Stomach (tissue), 9 donors: Measurements from ENCODE around the gene SPO11. TPM values are rescaled to one million over a fixed set of nuclear protein-coding genes. Genes with fewer than 3 reads are reported as not detected.

Source experiments
- DNase-seq, 2 donors: peaks; one replicate each; pipeline versions ENCODE4 v3.0.0 to v3.0.0-alpha.2; 2013 to 2019
- H3K27ac ChIP-seq, 5 donors: fragments of 200-600 bp in 4 of 5; sonication (generic) in 4 of 5; one replicate each; pipeline ENCODE4 v1.5.1; 2013 to 2019; ENCODE audit warnings: mild to moderate bottlenecking in 1 of 5, moderate library complexity in 1 of 5
- H3K27me3 ChIP-seq, 3 donors: fragments of 200-600 bp; sonication (generic); one replicate each; pipeline ENCODE4 v1.5.1; 2017 to 2019; ENCODE audit warnings: mixed run types in 1 of 3
- H3K36me3 ChIP-seq, 4 donors: fragments of 200-600 bp; sonication (generic); 1 replicate in 3 of 4; 2 replicates in 1 of 4; pipeline ENCODE4 v1.5.1; 2016 to 2019
- H3K4me1 ChIP-seq, 4 donors: fragments of 200-600 bp; sonication (generic); one replicate each; pipeline ENCODE4 v1.5.1; 2016 to 2019
- H3K4me3 ChIP-seq, 4 donors: fragments of 200-600 bp; sonication (generic) in 3 of 4; one replicate each; pipeline ENCODE4 v1.5.1; 2016 to 2019; ENCODE audit warnings: mild to moderate bottlenecking in 1 of 4
- H3K9me3 ChIP-seq, 4 donors: fragments of 200-600 bp; sonication (generic); one replicate each; pipeline ENCODE4 v1.5.1; 2016 to 2019
- EP300 ChIP-seq: sonication (generic); formaldehyde crosslinking; IDR thresholded peaks from one replicate; pipeline ENCODE4 v1.6.1; 2017; ENCODE audit warnings: antibody characterized with exemption
- POLR2A ChIP-seq, 4 donors: fragments of 450-650 bp; IDR thresholded peaks; one replicate each; pipeline ENCODE4 v1.6.1; 2016; ENCODE audit warnings: antibody characterized with exemption in 4 of 4, control low read depth in 2 of 4, mild to moderate bottlenecking in 1 of 4, moderate library complexity in 1 of 4
- POLR2AphosphoS5 ChIP-seq, 3 donors: sonication (generic); formaldehyde crosslinking; IDR thresholded peaks; one replicate each; pipeline ENCODE4 v1.6.1; 2016; ENCODE audit warnings: antibody characterized with exemption in 3 of 3
- WGBS, 5 donors: extraction: QIAGEN DNeasy Blood & Tissue Kit in 3 of 5; methylation state at CpG; one replicate each; pipeline versions ENCODE4 v1.1.5 to v1.1.7; 2013 to 2018; 5-methylcytosine and 5-hydroxymethylcytosine counted together
- intact Hi-C: fragments of 100-400 bp; cut with DNase I; formaldehyde crosslinking; loops from one replicate; pipeline ENCODE4 v1.15.1; 2023; ENCODE audit warnings: low total_unique reads
- polyA plus RNA-seq, 3 donors: library from polyadenylated mRNA; stranded (reverse); fragments of 200-250 nt; gene quantifications; one replicate each; pipeline ENCODE4 v1.2.3, GENCODE V29; 2013
- total RNA-seq, 5 donors: library from RNA; depleted of rRNA; stranded (reverse); fragments of >200 nt; gene quantifications; one replicate each; pipeline versions ENCODE4 v1.1.0 to v1.2.3, GENCODE V29; 2014 to 2016
- TF ChIP-seq, protein P1 (sequence below), 7 experiments: fragments of 450-650 bp in 4 of 7; fragments of 200-600 bp in 3 of 7; sonication (generic) in 3 of 7; IDR thresholded peaks; one replicate each; pipeline ENCODE4 v1.5.1; 2016 to 2019; ENCODE audit warnings: antibody characterized with exemption in 7 of 7, control low read depth in 2 of 7, mild to moderate bottlenecking in 1 of 7
- donor health status: healthy with polysubstance abuse.
- donor health status: Bipolar disorder and iron deficiency.
- donor health status: healthy.

SPO11 gene
- total and polyA plus RNA-seq, 8 donors, result not detected

DNA sequence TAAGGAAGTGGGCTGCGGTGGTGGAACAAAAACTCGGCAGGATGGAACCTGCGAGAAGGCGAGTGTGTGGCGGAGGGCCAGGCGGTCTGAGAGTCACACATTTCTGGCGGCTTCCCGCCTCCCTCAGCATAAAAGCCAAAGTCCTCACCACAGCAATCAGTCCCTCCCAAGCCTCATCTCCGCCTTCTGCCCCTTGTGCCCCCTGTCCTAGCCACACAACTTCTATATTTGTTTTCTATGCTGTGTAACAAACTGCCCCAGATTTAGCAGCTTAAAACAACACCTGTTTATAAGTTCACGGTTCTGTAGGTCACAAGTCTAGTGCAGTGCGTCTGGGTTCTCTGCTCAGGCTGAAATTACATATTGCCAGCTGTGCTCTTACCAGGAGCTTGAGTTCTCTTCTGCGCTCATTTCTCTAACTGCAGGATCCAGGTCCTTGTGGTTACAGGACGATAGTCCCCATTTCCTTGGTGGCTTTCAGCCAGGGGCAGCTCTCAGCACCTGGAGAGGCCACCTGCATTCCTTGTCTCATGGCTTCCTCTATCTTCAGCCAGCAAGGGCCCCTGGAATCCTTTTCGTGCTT lies 11.7 kb upstream of the SPO11 start:
- Histone ChIP-seq H3K4me1 (no peaks in the 10 kb centered on the region), H3K4me3 (no peak overlapping the region), H3K36me3 (no peaks in the 10 kb centered on the region), H3K9me3 (no peaks in the 10 kb centered on the region), H3K27ac (no peak overlapping the region), H3K27me3 (peaks cover 0 to 58% (median 13%) of the 10 kb centered on the region in 3 donors)
- WGBS, 5 donors, result 68 to 75% (median 71%) methylated on average over 14 of the region's 14 CpGs
- no peak for DNase-seq
- no peak for TF ChIP-seq EP300
- TF ChIP-seq, protein P1, sequence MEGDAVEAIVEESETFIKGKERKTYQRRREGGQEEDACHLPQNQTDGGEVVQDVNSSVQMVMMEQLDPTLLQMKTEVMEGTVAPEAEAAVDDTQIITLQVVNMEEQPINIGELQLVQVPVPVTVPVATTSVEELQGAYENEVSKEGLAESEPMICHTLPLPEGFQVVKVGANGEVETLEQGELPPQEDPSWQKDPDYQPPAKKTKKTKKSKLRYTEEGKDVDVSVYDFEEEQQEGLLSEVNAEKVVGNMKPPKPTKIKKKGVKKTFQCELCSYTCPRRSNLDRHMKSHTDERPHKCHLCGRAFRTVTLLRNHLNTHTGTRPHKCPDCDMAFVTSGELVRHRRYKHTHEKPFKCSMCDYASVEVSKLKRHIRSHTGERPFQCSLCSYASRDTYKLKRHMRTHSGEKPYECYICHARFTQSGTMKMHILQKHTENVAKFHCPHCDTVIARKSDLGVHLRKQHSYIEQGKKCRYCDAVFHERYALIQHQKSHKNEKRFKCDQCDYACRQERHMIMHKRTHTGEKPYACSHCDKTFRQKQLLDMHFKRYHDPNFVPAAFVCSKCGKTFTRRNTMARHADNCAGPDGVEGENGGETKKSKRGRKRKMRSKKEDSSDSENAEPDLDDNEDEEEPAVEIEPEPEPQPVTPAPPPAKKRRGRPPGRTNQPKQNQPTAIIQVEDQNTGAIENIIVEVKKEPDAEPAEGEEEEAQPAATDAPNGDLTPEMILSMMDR (IDR thresholded peaks at IDR 0.05), result no peak
- intact Hi-C loops, result no loop called here

DNA sequence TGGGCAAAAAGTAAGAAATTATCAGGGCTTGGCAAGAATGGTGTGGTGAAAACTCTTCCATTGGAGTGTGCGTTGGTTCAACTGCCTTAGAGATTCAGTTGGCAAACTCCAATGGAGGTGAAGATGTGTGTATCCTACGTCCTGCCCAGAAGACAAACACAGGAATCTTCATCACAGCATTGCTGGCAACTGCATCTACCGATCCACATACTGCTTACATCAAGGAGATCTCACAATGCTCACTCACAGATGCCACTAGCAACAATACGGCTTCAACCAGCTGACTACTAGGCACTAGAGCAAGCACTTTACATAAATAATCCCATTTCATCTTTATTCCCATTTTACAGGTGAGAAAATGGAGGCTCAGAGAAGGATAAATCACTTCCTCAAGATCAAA lies 10.0 kb upstream of the SPO11 start:
- no peak for TF ChIP-seq POLR2AphosphoS5 (IDR thresholded peaks at IDR 0.05)
- TF ChIP-seq, protein P1 (IDR thresholded peaks at IDR 0.05), result no peak
- TF ChIP-seq EP300, result no peak
- no peak for TF ChIP-seq POLR2A (IDR thresholded peaks at IDR 0.05)
- Histone ChIP-seq H3K4me3 (no peak overlapping the region), H3K27ac (no peak overlapping the region), H3K9me3 (no peaks in the 10 kb centered on the region), H3K36me3 (no peaks in the 10 kb centered on the region), H3K4me1 (no peaks in the 10 kb centered on the region), H3K27me3 (peaks cover 0 to 61% (median 14%) of the 10 kb centered on the region in 3 donors)
- intact Hi-C loops, result no loop called here
- 70 to 80% (median 76%) methylated on average over 4 of the region's 4 CpGs for WGBS, 5 donors
- no peak for DNase-seq

DNA sequence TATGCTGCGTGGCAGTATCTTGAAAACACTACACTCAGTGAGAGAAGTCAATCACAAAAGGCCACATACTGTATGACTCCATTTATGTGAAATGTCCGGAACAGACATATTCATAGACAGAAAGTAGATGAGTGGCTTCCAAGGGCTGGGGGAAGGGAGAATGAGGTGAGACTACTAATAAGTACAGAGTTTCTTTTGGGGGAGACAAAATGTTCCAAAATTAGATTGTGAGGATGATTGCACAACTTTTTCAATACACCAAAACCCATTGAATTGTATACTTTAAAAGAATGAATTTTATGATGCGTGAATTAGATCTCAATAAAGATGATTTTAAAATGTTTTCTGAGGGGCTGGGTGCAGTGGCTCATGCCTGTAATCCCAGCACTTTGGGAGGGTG lies 9.2 kb upstream of the SPO11 start:
- H3K9me3 ChIP-seq, result no peaks in the 10 kb centered on the region
- peaks cover 0 to 53% (median 14%) of the 10 kb centered on the region in 3 donors for H3K27me3 ChIP-seq
- intact Hi-C loops, result no loop called here
- no peaks in the 10 kb centered on the region for H3K4me1 ChIP-seq
- no peaks in the 10 kb centered on the region for H3K36me3 ChIP-seq
- no peak for DNase-seq
- no peak overlapping the region for H3K27ac ChIP-seq
- WGBS, 5 donors, result 68 to 80% (median 77%) methylated on average over 3 of the region's 3 CpGs
- TF ChIP-seq EP300, result no peak
- no peak overlapping the region for H3K4me3 ChIP-seq

DNA sequence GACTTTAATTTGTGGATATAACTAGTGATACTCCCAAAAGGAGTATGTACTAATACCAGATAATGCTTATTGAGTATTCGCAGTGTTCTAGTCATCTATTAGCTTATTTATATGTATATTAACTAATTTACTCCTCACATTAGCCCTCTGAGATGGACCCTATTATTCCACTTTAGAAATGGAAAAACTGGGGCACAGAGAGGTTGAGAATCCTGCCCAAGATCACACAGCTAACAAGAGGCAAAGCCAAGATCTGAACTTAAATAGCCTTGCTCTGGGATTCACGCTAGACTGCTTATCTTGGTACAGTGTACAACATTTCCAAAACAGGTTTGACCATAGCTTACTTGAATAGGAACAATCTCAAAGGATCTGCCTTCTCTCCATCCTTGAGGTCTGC lies 8.5 kb upstream of the SPO11 start:
- TF ChIP-seq POLR2A (IDR thresholded peaks at IDR 0.05) (no peak), POLR2AphosphoS5 (IDR thresholded peaks at IDR 0.05) (no peak), EP300 (no peak)
- TF ChIP-seq, protein P1 (IDR thresholded peaks at IDR 0.05), result no peak
- 58 to 67% (median 65%) methylated on average over 2 of the region's 2 CpGs for WGBS, 5 donors
- intact Hi-C loops, result no loop called here

DNA sequence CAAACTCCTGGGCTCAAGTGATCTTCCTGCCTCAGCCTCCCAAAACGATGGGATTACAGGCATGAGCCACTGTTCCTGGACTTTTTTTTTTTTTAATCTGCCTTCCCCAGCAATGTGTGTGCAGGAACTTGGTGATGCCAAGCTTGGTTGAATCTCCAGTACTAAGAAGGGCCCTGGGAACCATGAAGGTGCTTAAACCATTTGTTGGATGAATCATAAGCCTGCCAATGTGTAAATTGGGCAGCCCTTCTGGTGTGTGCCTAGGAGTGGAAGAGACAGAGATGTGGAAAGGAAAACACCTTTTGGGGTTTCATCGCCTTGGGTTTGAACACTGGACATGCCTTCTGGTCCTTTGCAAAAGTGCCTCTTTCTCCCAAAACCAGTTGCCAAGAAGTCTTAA lies 7.1 kb upstream of the SPO11 start:
- Histone ChIP-seq H3K9me3 (no peaks in the 10 kb centered on the region), H3K27me3 (peaks cover 0 to 61% (median 14%) of the 10 kb centered on the region in 3 donors), H3K4me1 (no peaks in the 10 kb centered on the region), H3K36me3 (no peaks in the 10 kb centered on the region), H3K27ac (no peak overlapping the region), H3K4me3 (no peak overlapping the region)
- DNase-seq, result no peak
- no peak for TF ChIP-seq EP300
- no peak for TF ChIP-seq POLR2A (IDR thresholded peaks at IDR 0.05)
- TF ChIP-seq, protein P1 (IDR thresholded peaks at IDR 0.05), result no peak
- intact Hi-C loops, result no loop called here
- 66 to 80% (median 76%) methylated on average over 2 of the region's 2 CpGs for WGBS, 5 donors

More for the DNA sequence above, 8.5 kb upstream of the SPO11 start:
- H3K4me3 ChIP-seq, result no peak overlapping the region
- peaks cover 0 to 49% (median 14%) of the 10 kb centered on the region in 3 donors for H3K27me3 ChIP-seq
- no peaks in the 10 kb centered on the region for H3K4me1 ChIP-seq
- no peaks in the 10 kb centered on the region for H3K9me3 ChIP-seq
- no peaks in the 10 kb centered on the region for H3K36me3 ChIP-seq
- no peak overlapping the region for H3K27ac ChIP-seq
- no peak for DNase-seq
